Activated CD8-positive, alpha-beta memory T cell treated with anti-CD3 and anti-CD28 coated beads, Interleukin-2, amount 50 U/mL, for 48 hours (primary cell): ENCODE results near the gene GLIS1.

Experiments
- DNase-seq: peaks from one replicate; pipeline ENCODE4 v3.0.0-alpha.2; 2020

GLIS1 gene

GRCh38 chr1:53517109-53517508 is 221.9 kb downstream of the GLIS1 start:
- no peak for DNase-seq

- no peak for DNase-seq
These were observed 222.8 kb downstream of the GLIS1 start for GRCh38 chr1:53516181-53516580.

- DNase-seq, result no peak
These were observed 224.5 kb downstream of the GLIS1 start for GRCh38 chr1:53514436-53514835.

- no peak for DNase-seq
These were observed 225.1 kb downstream of the GLIS1 start for GRCh38 chr1:53513846-53514245.

- DNase-seq, result no peak
These were observed 225.9 kb downstream of the GLIS1 start for GRCh38 chr1:53512807-53513755.

- DNase-seq, result no peak
These were observed 226.8 kb downstream of the GLIS1 start for GRCh38 chr1:53511933-53512806.

- DNase-seq, result no peak
These were observed 227.5 kb downstream of the GLIS1 start for GRCh38 chr1:53511323-53511932.

GRCh38 chr1:53510215-53510614 is 228.7 kb downstream of the GLIS1 start:
- DNase-seq, result no peak

- no peak for DNase-seq
These were observed 229.2 kb downstream of the GLIS1 start for GRCh38 chr1:53509775-53510174.

GRCh38 chr1:53508991-53509666 is 229.8 kb downstream of the GLIS1 start:
- DNase-seq, result no peak

GRCh38 chr1:53508056-53508990 is 230.6 kb downstream of the GLIS1 start:
- no peak for DNase-seq

- DNase-seq, result no peak
These were observed 231.7 kb downstream of the GLIS1 start for GRCh38 chr1:53507116-53507820.

GRCh38 chr1:53506355-53507050 is 232.5 kb downstream of the GLIS1 start:
- DNase-seq, result no peak

- DNase-seq, result no peak
These were observed 233.1 kb downstream of the GLIS1 start for GRCh38 chr1:53505891-53506290.

- no peak for DNase-seq
These were observed 233.6 kb downstream of the GLIS1 start for GRCh38 chr1:53505401-53505800.

- no peak for DNase-seq
These were observed 234.1 kb downstream of the GLIS1 start for GRCh38 chr1:53504901-53505300.

- no peak for DNase-seq
These were observed 235.3 kb downstream of the GLIS1 start for GRCh38 chr1:53503433-53504217.

GRCh38 chr1:53502641-53503432 is 236.1 kb downstream of the GLIS1 start:
- DNase-seq, result no peak
